ENCODE data around the gene FAT1. TPM values are rescaled to one million over a fixed set of nuclear protein-coding genes. Genes with fewer than 3 reads are reported as not detected.

Gene FAT1
- total RNA-seq, 4 donors from 2014 or later: 73.1 to 95.6 (median 76.5) TPM

GRCh38 chr4:186588503-186588902 lies 135.2 kb downstream of the FAT1 start:
- H3K9me3 ChIP-seq: no peaks in the 10 kb centered on the region
- no peaks in the 10 kb centered on the region for H3K4me1 ChIP-seq
- 90 to 96% methylated on average over 19 to 20 of the region's 20 CpGs for WGBS, 2 donors
- TF ChIP-seq CTCF (IDR thresholded peaks at IDR 0.05): no peak
- no peak for TF ChIP-seq POLR2A (IDR thresholded peaks at IDR 0.05)
- no peak for DNase-seq
- intact Hi-C loops (cut with DNase I): loop anchor here (5.0 kb wide), 1 partner anchor 291 kb away; no protein-coding TSS in a partner anchor
- H3K27me3 ChIP-seq: no peaks in the 10 kb centered on the region
- no peak overlapping the region for H3K4me3 ChIP-seq (replicated peaks in 1 of 3)
- H3K27ac ChIP-seq: no peak overlapping the region
- H3K36me3 ChIP-seq: peaks cover 9 to 10% of the 10 kb centered on the region in 2 donors

- DNase-seq: peak; percentile 74 to 80
- WGBS, 2 donors: 34 to 35% methylated on average over 4 of the region's 4 CpGs
- no peaks in the 10 kb centered on the region for H3K9me3 ChIP-seq
- intact Hi-C loops (cut with DNase I): loop anchor here (5.0 kb wide), 1 partner anchor 290 kb away; no protein-coding TSS in a partner anchor
- no peaks in the 10 kb centered on the region for H3K27me3 ChIP-seq
- peaks cover 8 to 9% of the 10 kb centered on the region in 2 donors for H3K36me3 ChIP-seq
- H3K4me1 ChIP-seq: no peaks in the 10 kb centered on the region
- no peak overlapping the region for H3K27ac ChIP-seq
- no peak overlapping the region for H3K4me3 ChIP-seq (replicated peaks in 1 of 3)
- TF ChIP-seq CTCF (IDR thresholded peaks at IDR 0.05): peak; percentile 66 to 88 (median 72)
- TF ChIP-seq POLR2A (IDR thresholded peaks at IDR 0.05): no peak
Observed at GRCh38 chr4:186587416-186588018, 136.1 kb downstream of the FAT1 start.

GRCh38 chr4:186586205-186586604 lies 137.5 kb downstream of the FAT1 start:
- Histone ChIP-seq H3K4me3 (replicated peaks in 1 of 3) (no peak overlapping the region), H3K4me1 (no peaks in the 10 kb centered on the region), H3K27me3 (no peaks in the 10 kb centered on the region), H3K36me3 (peaks cover 7 to 9% of the 10 kb centered on the region in 2 donors), H3K27ac (no peak overlapping the region), H3K9me3 (no peaks in the 10 kb centered on the region)
- no peak for DNase-seq
- no peak for TF ChIP-seq POLR2A (IDR thresholded peaks at IDR 0.05)
- no peak for TF ChIP-seq CTCF (IDR thresholded peaks at IDR 0.05)
- WGBS, 2 donors: 81 to 84% methylated on average over 8 of the region's 8 CpGs
- intact Hi-C loops (cut with DNase I): loop anchor here (5.0 kb wide), 1 partner anchor 289 kb away; no protein-coding TSS in a partner anchor

GRCh38 chr4:186584912-186585311 lies 138.7 kb downstream of the FAT1 start:
- intact Hi-C loops (cut with DNase I): loop anchor here (5.0 kb wide), 1 partner anchor 288 kb away; no protein-coding TSS in a partner anchor
- Histone ChIP-seq H3K4me1 (no peaks in the 10 kb centered on the region), H3K4me3 (replicated peaks in 1 of 3) (no peak overlapping the region), H3K27ac (no peak overlapping the region), H3K36me3 (peaks cover 7 to 9% of the 10 kb centered on the region in 2 donors), H3K27me3 (no peaks in the 10 kb centered on the region), H3K9me3 (no peaks in the 10 kb centered on the region)
- 77 to 81% methylated on average over 6 of the region's 6 CpGs for WGBS, 2 donors
- TF ChIP-seq CTCF (IDR thresholded peaks at IDR 0.05): no peak
- no peak for TF ChIP-seq POLR2A (IDR thresholded peaks at IDR 0.05)
- no peak for DNase-seq

GRCh38 chr4:186581421-186581820 lies 142.2 kb downstream of the FAT1 start:
- no peaks in the 10 kb centered on the region for H3K9me3 ChIP-seq
- no peak overlapping the region for H3K4me3 ChIP-seq (replicated peaks in 1 of 3)
- TF ChIP-seq CTCF (IDR thresholded peaks at IDR 0.05): no peak
- no peak for TF ChIP-seq POLR2A (IDR thresholded peaks at IDR 0.05)
- no peak overlapping the region for H3K27ac ChIP-seq
- no peaks in the 10 kb centered on the region for H3K27me3 ChIP-seq
- H3K4me1 ChIP-seq: no peaks in the 10 kb centered on the region
- no peaks in the 10 kb centered on the region for H3K36me3 ChIP-seq
- 84 to 97% methylated on average over 6 of the region's 6 CpGs for WGBS, 2 donors
- DNase-seq: no peak
- intact Hi-C loops (cut with DNase I): no loop called here

All from thyroid gland (tissue), 4 donors.